Measurements from ENCODE around the gene AGPAT1.

- TF ChIP-seq CTCF (IDR thresholded peaks at IDR 0.05) (no peak), ZFX (IDR thresholded peaks at IDR 0.05; ENCODE audit: borderline replicate concordance) (no peak)
Measured at GRCh38 chr6:32167154-32167760, 8.6 kb downstream of the AGPAT1 start.

Data from 22Rv1 (cell line).